GM18867 (cell line): Measurements from ENCODE around the gene ENDOD1.

Experiments
- ATAC-seq: cut with Tn5 transposase; IDR thresholded peaks from one replicate; pipeline ENCODE4 v1.9.1; 2021; ENCODE audit warnings: mild to moderate bottlenecking, moderate library complexity; ENCODE audit not compliant: unreplicated experiment

Gene ENDOD1

GRCh38 chr11:95076416-95076815 is 13.2 kb upstream of the ENDOD1 start:
- peak; percentile 60 for ATAC-seq

GRCh38 chr11:95076981-95077380 is 12.7 kb upstream of the ENDOD1 start:
- no peak for ATAC-seq

GRCh38 chr11:95078526-95078925 is 11.1 kb upstream of the ENDOD1 start:
- no peak for ATAC-seq

GRCh38 chr11:95081010-95081409 is 8.6 kb upstream of the ENDOD1 start:
- ATAC-seq = no peak

- ATAC-seq = no peak
Measured at GRCh38 chr11:95081412-95081811, 8.2 kb upstream of the ENDOD1 start.

GRCh38 chr11:95082576-95083001 is 7.1 kb upstream of the ENDOD1 start:
- ATAC-seq = no peak

GRCh38 chr11:95084509-95084908 is 5.1 kb upstream of the ENDOD1 start:
- ATAC-seq = peak; percentile 37

- ATAC-seq = no peak
Measured at GRCh38 chr11:95085117-95085816, 4.4 kb upstream of the ENDOD1 start.

- no peak for ATAC-seq
Measured at GRCh38 chr11:95086151-95086550, 3.5 kb upstream of the ENDOD1 start.

- no peak for ATAC-seq
Measured at GRCh38 chr11:95086836-95087570, 2.6 kb upstream of the ENDOD1 start.

- peak; percentile 57 for ATAC-seq
Measured at GRCh38 chr11:95088946-95089619, 563 bp upstream of the ENDOD1 start.

GRCh38 chr11:95091663-95092180 is 2.1 kb downstream of the ENDOD1 start:
- no peak for ATAC-seq

- ATAC-seq = no peak
Measured at GRCh38 chr11:95092549-95093324, 3.1 kb downstream of the ENDOD1 start.

GRCh38 chr11:95093548-95093947 is 3.9 kb downstream of the ENDOD1 start:
- no peak for ATAC-seq

- ATAC-seq = peak; percentile 88
Measured at GRCh38 chr11:95095858-95096587, 6.4 kb downstream of the ENDOD1 start.

- ATAC-seq = no peak
Measured at GRCh38 chr11:95097209-95097608, 7.6 kb downstream of the ENDOD1 start.

GRCh38 chr11:95098826-95099225 is 9.2 kb downstream of the ENDOD1 start:
- ATAC-seq = no peak

GRCh38 chr11:95100191-95100648 is 10.6 kb downstream of the ENDOD1 start:
- no peak for ATAC-seq

- ATAC-seq = no peak
Measured at GRCh38 chr11:95100856-95101507, 11.3 kb downstream of the ENDOD1 start.

- no peak for ATAC-seq
Measured at GRCh38 chr11:95101935-95102334, 12.3 kb downstream of the ENDOD1 start.
